Activated CD4-positive, alpha-beta T cell treated with anti-CD3 and anti-CD28 coated beads for 4 hours (primary cell): Measurements from ENCODE around the gene EFNA5.
A peak's percentile ranks its signal among the peaks of the same experiment; 100 is the strongest.

Source experiments
- DNase-seq, 2 donors: peaks; one replicate each; pipeline ENCODE4 v3.0.0-alpha.2; 2020

The EFNA5 gene

GRCh38 chr5:107672211-107673038 lies 1.7 kb upstream of the EFNA5 start:
- DNase-seq, result peak in 1 of 2 donors; percentile 7

GRCh38 chr5:107671742-107672210 lies 1.0 kb upstream of the EFNA5 start:
- no peak for DNase-seq

DNA sequence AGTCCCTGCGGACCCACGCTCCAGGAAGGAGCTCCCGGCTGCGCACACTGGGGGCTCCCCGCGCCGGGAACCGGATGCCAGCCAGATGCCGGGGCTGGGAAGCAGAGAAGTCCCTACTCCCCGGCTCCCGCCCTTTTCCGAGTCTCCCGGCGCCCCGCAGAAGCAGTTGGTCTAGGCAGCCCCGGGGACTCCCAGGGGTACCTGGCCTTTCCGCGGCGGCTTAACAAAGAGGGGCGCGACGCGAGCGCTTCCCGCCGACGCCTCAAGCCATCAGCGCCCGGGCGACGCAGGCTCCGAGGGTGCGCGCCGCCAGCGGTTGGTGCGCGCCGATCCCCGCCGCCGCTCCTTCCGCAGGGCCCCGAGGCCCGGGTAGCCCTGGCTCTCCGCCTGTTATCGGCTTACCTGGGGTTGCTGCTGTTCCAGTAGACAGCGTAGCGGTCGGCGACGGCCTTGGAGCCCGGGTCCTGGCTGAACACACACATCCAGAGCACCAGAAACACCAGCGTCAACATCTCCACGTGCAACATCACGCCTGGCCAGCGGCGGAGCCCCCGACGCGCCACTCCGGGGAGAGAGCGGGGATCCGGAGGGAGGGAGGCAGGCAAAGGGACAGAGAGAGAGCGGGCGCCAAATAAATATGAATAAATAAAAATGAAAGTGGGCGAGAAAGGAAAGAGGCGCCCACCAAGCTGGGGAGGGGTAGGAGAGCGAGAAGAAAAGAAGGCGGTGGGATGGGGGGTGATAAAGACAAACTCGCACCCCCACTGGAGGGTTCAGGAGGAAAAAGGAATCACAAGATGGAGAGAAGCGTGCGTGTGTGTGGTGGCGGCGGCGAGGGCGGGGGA lies 428 bp downstream of the EFNA5 start:
- no peak for DNase-seq

DNA sequence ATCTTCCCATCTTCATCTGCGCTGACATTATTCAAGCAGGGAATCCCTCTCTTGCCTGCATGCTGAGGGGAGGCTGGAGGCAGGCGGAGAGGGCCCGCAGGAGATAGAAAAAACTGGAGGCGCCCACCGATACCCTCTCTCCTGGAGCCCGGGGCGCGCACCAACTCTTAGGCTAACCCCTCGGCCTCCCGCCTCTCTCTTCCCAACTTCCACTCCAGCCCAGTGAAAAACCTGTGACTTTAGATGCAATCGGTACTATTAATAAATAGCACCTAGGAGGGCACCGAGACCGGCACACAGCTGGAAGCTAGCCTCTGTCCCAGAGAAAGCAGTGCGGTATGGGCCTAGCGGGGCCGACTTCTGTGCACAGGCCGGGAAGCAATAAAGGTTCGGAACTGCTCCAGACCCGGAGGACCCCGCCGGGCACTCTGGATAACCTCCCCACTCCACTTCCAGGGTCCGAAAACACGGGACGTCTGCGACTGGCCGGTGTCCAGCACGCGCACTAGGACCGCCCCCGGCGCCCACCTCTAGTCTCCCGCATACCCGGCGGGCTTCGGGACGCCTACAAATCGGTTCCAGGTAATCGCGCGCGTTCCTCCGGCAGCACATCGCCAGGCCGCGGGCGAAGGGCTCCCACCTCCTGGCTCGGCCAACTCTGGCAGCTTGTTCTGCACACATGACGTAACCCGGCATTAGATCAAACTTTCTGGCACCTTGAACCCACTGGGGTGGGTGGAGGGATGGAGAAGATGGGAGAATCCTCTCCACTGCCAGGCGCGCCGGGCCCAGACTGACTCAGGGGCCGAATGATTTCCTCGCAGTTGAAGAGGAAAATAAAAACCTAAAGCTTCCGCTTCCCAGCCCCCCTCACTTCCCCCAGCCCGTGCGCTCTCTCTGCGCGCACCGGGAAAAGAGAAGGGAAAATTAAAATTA lies 1.4 kb downstream of the EFNA5 start:
- DNase-seq, result peak in 1 of 2 donors; percentile 1

DNA sequence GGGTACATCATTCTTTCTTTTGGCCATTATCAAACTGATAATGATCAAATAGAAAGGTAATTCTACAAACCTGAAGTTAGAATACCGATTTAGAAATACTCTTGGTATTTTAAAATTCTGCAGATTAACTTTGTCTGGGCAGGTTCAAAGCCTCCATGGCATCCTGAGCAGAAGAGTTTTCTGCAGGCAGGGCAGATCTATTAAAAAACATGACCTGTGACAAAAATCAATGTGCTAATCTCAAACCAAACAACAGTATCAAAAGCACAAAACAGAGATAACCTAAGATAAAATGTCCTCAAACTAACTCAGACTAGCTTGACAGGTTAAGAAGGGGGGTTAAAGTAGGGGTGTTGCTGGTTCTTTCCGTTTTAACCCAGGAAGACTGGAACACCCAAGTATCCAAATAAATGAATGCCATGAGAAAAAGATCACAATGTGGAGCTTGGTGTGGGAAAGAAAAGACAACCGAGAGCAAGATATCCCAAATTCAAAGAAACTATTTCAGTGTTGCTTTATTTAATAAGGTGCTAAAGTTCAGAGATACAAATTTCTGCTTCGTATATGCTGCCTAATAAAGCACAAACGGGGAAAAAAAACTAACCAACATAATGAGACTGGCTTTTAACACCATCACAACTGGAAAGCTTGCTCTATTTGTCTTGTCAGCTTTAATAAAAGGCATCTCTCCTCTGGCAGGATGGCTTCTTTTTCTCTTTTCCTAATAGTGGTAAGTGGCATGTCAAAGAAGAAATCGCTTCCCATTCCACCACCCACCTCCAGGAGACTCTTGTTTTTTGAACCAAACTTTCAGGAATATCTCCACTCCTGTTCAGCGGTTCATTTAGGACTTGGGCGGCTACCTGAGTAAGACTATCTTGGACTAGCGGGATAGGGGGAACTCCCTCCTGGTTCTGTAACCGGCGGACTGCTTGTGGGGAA lies 2.3 kb downstream of the EFNA5 start:
- no peak for DNase-seq

DNA sequence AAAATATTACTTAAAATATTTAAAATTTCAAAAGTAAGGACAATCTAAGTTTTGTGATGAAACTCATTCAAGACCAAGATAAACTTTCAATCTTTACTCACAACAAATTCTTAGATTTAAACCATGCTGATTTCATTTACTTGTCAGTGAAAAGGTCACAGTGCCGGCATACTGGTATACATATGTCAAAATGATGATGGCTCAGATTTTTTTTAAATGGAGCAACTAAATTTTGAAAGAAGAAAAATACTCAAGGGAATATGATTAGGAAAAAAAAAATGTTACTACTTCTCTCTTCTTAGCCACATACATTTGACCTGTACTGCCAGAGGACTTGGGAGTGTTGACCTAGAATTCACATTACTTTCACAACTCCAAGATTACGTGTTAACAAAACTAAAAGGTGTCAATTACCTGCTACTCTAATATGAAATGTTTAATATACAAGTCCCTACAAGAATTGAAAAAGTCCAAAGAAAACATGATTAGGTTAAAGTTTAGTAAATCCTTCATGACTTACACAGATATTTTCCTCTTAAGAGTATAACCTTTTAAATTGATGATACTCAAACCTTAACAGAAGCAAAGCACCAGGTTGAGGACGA lies 4.6 kb downstream of the EFNA5 start:
- no peak for DNase-seq

DNA sequence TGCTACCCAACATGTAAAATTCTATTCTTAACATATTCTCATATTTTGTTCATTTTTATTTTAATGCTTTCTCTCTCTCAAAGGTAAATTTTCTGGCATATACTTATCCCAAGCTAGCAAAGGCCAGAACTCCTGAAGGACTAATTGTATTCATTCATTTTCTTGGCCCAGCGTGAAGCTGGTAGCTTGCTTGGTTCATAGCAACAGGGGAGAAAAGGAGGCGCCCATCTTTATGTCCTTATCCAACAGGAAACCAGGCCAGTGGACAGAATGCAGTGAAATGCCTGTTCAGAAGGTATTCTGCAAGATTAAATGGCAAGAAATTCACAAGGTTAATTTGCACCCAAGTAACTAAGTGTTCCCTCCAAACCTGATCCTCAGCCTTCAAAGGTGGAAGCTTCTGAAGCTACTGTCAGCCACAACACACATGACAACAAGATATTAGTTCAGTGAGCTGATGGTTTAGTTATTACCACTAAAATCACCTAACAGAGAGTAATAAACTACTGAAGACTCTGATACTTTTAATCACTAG lies 5.6 kb downstream of the EFNA5 start:
- DNase-seq, result no peak

- no peak for DNase-seq
Observed at GRCh38 chr5:107663697-107664096, 7.0 kb downstream of the EFNA5 start.

- DNase-seq, result no peak
Observed at GRCh38 chr5:107661650-107662044, 9.1 kb downstream of the EFNA5 start.

DNA sequence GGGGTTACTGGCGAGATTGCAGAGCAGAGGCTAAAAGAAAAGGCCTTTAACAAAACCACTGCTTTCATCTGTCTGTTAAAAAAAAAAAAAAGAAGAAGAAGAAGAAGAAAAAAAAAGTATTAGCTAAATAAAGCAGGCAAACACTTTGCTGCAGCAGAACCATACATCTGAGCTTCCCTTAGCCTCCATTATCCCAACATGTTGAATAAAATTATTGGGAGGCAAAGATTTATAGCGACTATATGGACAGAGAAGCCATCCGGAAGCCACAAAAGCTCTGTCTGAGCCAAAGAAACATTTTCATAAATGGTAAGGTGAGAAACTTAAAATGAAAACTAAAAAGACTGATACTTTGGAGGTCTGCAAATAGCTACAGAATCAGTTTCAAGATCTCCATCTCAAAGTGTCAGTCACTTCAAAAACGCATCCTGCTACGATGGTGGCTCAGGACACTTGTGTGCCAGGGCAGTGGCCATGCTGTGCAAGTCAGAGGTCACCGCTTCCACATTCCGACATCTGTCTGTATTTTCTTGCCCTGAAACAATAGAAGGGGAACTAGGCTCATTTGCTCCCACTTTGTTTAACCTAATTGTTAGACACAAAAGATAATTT lies 9.6 kb downstream of the EFNA5 start:
- no peak for DNase-seq

- DNase-seq, result no peak
Observed at GRCh38 chr5:107658528-107658927, 12.2 kb downstream of the EFNA5 start.

GRCh38 chr5:107655831-107656230 lies 14.9 kb downstream of the EFNA5 start:
- no peak for DNase-seq

DNA sequence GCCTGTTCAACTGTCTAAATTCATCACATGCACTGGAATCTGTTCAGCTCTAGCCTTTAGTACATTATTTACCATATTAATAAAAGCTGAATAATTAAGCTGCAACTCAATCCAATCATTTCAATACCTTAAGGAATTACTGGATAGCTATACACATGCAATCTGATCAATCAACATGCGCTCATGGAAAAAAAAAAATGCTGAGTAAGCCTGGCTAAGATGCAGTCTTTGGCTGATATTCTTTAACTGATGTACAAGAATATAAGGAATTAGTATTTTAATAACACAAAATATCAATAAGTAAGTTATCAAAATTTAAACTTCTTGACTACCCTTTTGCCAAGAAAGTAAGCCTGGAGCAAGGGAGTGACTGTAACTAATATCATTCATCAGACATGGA lies 15.9 kb downstream of the EFNA5 start:
- DNase-seq, result no peak

GRCh38 chr5:107653685-107654084 lies 17.1 kb downstream of the EFNA5 start:
- no peak for DNase-seq

- no peak for DNase-seq
Observed at GRCh38 chr5:107652839-107653607, 17.7 kb downstream of the EFNA5 start.

DNA sequence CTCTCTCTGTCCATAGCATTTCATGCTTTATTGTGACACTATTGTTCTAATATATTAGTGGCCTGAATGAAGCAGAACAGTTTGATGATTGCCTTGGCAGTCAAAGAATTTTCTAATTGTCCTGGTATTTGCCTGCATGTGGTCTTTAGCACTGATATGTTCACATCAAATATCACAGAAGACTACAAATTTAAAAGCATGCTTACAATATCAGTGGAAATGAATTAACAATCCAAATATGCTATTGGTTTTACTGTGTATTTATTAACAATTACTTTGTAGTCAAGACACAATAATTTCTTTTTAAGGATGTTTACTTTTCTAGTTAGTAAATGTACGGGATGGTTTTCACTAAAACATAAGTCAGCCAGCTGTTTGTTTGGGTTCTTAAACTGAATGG lies 18.3 kb downstream of the EFNA5 start:
- no peak for DNase-seq

- no peak for DNase-seq
Observed at GRCh38 chr5:107651325-107651724, 19.4 kb downstream of the EFNA5 start.

DNA sequence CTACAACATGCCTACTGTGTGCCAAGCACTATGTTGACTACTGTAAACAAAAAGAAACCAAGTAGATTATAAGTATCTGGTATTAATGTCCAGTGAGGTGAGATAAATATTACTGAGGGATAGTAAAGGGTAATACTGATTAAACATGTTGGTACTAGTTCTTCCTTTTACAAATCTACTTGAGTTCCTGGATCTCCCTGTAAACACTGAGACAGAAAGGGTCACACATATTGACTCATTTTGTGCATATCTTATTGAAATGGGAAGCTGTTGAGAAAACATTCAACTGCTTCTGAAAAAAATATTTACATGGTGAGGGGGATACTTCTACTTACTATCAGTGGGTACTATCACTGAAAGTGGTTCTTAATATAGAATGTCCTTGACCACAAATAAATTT lies 24.3 kb downstream of the EFNA5 start:
- no peak for DNase-seq

GRCh38 chr5:107640568-107640967 lies 30.2 kb downstream of the EFNA5 start:
- no peak for DNase-seq

- no peak for DNase-seq
Observed at GRCh38 chr5:107639990-107640389, 30.7 kb downstream of the EFNA5 start.
